HG02623 (cell line): ENCODE results near the gene PSMB7.

Experiments
- ATAC-seq: cut with Tn5 transposase; IDR thresholded peaks from one replicate; pipeline ENCODE4 v1.9.1; 2021; ENCODE audit warnings: moderate library complexity; ENCODE audit not compliant: unreplicated experiment

Gene PSMB7

GRCh38 chr9:124346347-124347163 is 68.7 kb downstream of the PSMB7 start:
- ATAC-seq = no peak

GRCh38 chr9:124345751-124346281 is 69.4 kb downstream of the PSMB7 start:
- no peak for ATAC-seq

GRCh38 chr9:124345063-124345462 is 70.2 kb downstream of the PSMB7 start:
- ATAC-seq = no peak

GRCh38 chr9:124344291-124345050 is 70.8 kb downstream of the PSMB7 start:
- no peak for ATAC-seq

DNA sequence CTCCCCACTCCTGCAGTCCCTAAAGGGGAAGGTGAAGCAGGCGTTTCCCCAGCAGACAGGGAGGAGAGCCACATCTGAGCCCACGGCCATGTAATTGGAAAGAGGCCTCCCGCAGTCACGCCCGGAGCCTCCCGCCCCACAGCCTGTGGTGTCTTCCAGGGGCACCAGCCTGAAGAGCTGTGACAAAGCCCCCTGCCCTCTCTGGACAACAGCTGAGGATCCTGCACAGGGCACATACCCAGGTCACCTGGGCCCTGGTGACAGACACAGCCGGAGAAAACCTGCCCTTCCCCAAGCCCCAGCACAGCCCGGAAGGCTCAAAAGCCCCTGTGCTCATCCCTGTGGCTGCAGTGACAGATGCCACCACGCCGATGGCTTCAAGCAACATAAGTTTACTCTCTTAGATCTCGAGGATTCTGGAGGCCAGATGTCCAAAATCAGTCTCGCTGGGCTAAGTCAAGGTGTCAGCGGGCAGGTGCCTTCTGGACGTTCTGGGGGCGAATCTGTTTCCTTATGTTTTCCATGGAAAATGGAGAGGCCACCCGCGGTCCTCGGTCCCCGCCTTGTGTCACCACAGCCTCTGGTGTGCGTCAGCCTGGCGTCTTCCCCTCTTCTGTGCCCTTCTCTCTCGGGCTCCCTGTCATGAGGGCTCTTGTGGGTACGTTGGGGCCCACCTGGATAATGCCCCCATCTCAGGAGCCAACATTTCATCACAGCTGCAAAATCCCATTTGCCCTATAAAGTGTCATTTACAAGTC is 71.5 kb downstream of the PSMB7 start:
- no peak for ATAC-seq

GRCh38 chr9:124342776-124343485 is 72.3 kb downstream of the PSMB7 start:
- no peak for ATAC-seq

- ATAC-seq = no peak
Observed at GRCh38 chr9:124342402-124342775, 72.9 kb downstream of the PSMB7 start.

- no peak for ATAC-seq
Observed at GRCh38 chr9:124341455-124342170, 73.6 kb downstream of the PSMB7 start.

DNA sequence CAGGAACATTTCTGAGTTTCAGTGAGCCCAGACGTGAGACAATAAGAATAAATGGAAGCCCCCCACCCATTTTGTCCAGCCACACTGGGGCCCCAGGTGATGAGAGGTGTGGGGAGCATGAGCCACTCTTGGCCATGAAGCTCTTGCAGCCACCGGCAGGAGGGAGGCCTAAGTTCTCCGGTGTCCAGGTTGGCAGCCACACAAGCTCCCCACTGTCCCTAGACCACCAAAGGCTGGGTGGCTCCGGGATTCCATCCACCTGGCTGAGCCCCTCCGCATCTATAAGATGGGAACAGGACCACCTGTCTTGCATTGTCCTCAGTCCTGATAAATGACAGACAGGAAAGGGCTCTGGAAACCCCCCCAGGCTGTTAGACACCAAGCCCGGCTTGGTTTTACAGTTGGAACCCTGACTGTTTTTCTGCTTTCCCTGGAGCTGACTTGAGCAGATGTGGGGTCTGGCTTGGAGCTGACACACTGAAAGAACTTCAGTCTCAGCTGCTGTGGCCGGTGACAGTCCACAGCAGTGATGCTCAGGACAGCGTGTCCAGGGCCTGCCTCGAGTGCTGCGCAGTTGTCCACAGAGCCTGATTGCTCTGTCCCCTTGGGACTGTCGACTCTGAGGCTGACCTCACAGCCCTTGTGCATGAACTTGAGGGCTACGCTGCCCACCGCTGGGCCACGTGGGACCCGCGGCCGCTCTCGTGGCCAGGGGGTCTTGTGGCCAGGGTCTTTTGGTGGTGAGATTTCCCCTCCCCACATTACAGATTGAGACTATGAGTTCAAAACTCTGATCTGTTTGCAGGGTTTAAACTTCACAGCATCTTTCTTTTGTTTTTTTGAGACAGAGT is 74.8 kb downstream of the PSMB7 start:
- no peak for ATAC-seq

DNA sequence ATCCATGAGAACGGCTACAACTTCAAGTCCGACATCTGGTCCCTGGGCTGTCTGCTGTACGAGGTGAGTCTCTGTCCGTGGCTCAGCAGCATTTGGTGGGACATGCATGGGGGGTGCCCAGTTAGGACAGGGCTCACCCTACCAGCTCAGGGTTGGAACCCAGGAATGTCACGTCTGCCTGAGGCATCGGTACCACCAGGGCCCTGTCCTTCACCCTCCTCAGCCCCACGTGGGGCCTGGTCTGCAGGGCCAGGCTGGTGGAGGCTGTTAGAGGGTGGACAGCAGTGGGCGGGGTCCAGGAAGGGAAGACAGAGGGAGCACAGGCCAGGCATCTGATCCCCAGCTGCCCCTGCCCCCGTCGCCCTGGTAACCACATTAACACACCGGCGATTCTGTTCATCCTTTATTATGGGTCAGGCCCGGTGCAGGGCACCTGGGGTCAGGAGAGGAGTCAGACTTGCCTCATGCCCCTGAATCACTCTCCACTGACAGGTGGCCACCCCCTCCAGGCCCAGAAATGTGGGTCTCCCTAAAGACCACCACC is 75.6 kb downstream of the PSMB7 start:
- ATAC-seq = no peak

DNA sequence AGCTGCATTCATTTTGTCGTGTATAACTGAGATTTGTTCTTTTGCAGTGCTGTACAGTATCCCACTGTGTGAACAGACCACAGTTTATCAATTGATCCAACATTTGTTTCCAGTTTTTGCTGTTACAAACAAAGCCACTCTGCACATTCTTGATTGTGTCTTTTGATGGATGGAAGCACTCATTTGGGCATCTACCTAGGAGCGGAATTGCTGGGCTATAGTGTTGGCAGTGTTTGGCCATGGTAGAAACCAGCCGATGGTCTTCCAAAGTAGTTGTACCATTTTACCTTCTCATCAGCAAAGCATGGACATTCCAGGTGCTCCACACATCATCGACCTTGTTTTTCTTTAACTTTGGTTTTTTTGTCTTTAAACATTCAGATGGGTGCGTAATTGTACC is 77.7 kb downstream of the PSMB7 start:
- no peak for ATAC-seq

GRCh38 chr9:124335320-124335707 is 79.9 kb downstream of the PSMB7 start:
- no peak for ATAC-seq

GRCh38 chr9:124334568-124335319 is 80.5 kb downstream of the PSMB7 start:
- no peak for ATAC-seq

DNA sequence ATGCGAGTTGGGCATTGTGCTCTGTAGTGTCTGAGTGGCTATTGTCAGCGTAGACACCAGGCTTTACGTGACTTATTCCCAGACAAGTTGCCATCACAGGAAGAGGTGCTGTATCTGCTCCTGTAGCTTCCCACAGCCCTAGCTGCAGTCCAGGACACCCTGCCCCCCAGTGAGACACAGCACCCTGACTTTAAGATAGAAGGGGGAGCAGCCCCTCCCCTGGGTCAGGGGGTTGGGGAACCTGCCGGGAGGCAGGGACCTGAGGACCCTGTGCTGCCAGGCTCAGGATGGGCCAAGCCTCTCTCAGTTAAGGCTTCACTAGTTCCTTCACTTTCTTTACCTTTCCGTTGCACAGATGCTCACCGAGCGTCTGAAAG is 82.1 kb downstream of the PSMB7 start:
- no peak for ATAC-seq

DNA sequence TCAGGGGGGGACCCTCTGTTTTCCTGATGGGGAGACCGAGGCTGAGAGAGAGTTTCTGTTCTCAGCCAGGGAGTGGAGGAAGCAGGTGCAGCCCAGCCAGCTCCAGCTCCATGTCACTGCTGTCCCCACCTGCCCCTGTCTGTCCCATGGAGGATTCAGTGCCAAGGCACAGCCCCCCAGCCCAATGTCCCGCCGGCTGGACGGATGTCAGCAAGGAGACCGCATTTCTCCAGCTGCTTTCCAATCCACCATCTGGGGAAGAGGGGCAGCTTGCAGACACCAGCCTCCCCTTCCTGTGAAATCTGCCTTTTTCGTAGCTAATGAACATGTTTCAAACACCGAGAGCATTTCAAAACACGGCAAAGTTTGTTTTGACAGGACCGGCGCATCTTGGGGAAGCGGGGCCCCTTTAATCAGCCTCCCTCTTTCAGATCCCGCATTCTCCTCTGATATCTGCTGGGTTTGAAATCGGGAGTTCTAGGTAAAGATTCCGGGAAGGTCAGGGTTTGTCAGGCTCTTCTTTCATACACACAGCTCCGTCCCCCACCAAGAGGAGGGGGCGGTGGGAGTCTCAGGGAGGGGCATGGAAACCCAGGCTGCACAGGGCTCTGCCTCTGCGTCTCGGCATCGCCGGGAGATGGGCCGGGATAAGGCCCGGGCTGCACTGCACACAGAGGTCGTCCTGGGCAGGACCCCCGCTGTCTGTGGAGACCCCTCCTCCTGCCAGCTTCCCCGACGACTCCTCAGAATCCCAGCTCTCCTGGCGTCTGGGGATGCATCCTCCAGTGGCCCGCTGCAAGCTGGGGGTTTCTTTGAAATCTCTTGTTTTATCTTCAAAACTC is 82.7 kb downstream of the PSMB7 start:
- ATAC-seq = no peak

DNA sequence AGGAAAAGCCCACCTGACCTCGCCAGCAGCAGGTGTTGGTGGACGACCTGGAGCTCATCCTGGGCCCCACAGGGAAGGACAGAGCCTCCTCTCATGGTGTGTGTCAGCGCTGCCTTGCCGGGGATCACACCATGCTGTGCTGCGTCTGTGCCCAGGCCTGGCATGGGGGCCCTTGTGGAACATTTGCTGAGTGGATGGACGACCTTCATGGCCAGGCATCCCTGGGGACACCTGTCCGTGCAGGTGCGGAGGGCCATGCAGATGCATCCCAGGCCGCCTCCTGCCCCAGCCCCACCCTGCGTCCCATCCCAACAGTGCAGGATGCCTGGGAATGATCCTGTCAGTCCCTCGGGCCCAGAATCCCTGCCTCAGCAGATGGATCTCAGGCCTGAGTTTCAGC is 83.7 kb downstream of the PSMB7 start:
- no peak for ATAC-seq

DNA sequence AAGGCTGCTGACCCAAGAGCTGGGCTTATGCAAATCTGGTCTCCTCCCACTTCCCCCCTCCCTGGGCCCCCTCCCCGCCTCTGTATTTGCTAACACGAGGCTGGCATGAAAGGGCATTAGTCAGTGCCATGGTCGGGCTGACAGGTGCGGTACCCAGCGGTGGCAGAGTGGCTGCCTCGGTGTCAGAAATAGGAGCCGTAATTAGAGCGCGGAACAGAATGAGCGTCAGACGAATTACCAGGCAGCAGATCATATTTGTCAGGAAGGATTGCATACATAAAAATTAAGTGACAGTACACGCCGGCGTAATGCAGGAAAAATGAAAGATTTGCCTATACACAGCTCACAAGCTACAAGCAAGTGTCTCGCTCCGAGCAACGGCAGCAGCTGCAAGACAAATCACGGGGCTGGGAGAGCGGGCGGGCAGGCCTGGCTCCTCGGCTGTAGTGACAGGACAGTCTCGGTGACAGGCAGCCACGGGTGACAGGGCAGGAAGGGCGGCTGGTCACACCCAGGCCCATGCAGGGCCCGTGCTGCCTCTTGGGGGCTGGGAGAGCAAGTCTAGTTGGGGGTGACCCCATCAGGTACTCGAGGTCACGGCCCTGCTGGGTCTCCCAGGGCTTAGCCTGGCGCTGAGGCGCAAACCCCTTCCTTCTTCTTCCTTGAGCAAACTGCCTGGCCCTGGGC is 85.1 kb downstream of the PSMB7 start:
- no peak for ATAC-seq
